GM12878 (cell line): ENCODE measurements around the gene RAMP2. TPM values are rescaled to one million over a fixed set of nuclear protein-coding genes. Genes with fewer than 3 reads are reported as not detected.

Experiments used
- CBX5 ChIP-seq: sonication (generic); IDR thresholded peaks from 2 replicates; pipeline ENCODE4 v1.6.1; 2016; ENCODE audit warnings: low read depth, moderate library complexity, mild to moderate bottlenecking, inconsistent platforms
- FOS ChIP-seq: IDR thresholded peaks from 3 replicates; pipeline ENCODE4 v1.6.1; 2011; ENCODE audit warnings: borderline replicate concordance; ENCODE audit not compliant: insufficient read length; ENCODE audit errors: extremely low read depth
- GATAD2B ChIP-seq: fragments of 450-650 bp; conservative IDR thresholded peaks from 2 replicates; pipeline ENCODE4 v1.6.1; 2017; ENCODE audit warnings: low read depth, mild to moderate bottlenecking, moderate library complexity
- IRF4 ChIP-seq: IDR thresholded peaks from 2 replicates; pipeline ENCODE4 v1.6.1; 2011; ENCODE audit warnings: low read depth, low read length
- JUNB ChIP-seq: IDR thresholded peaks from 2 replicates; pipeline ENCODE4 v1.6.1; 2016; ENCODE audit warnings: antibody characterized with exemption, mild to moderate bottlenecking
- KLF5 ChIP-seq: fragments of 450-650 bp; IDR thresholded peaks from 2 replicates; pipeline ENCODE4 v1.6.1; 2014; ENCODE audit warnings: mild to moderate bottlenecking; ENCODE audit not compliant: partially characterized antibody
- NFXL1 ChIP-seq: fragments of 450-650 bp; IDR thresholded peaks from 2 replicates; pipeline ENCODE4 v1.6.1; 2017; ENCODE audit warnings: antibody characterized with exemption, mild to moderate bottlenecking, borderline replicate concordance
- NFYA ChIP-seq: IDR thresholded peaks from 2 replicates; pipeline ENCODE4 v1.6.1; 2011; ENCODE audit warnings: low read depth, mild to moderate bottlenecking, low read length, improper control_type of control experiment, borderline replicate concordance
- NR2C1 ChIP-seq: fragments of 450-650 bp; IDR thresholded peaks from 2 replicates; pipeline ENCODE4 v1.6.1; 2017; ENCODE audit warnings: antibody characterized with exemption, mild to moderate bottlenecking, moderate library complexity
- NRF1 ChIP-seq: conservative IDR thresholded peaks from 2 replicates; pipeline ENCODE4 v1.6.1; 2011; ENCODE audit warnings: mild to moderate bottlenecking, low read depth, low read length, improper control_type of control experiment
- PAX8 ChIP-seq: fragments of 450-650 bp; IDR thresholded peaks from 2 replicates; pipeline ENCODE4 v1.6.1; 2017; ENCODE audit warnings: mild to moderate bottlenecking, moderate library complexity
- SIN3A ChIP-seq: IDR thresholded peaks from 2 replicates; pipeline ENCODE4 v1.6.1; 2012; ENCODE audit warnings: low read depth, low read length, improper control_type of control experiment
- SMAD5 ChIP-seq: IDR thresholded peaks from 2 replicates; pipeline ENCODE4 v1.6.1; 2016; ENCODE audit warnings: antibody characterized with exemption, low read depth
- SMARCA5 ChIP-seq: fragments of 450-650 bp; IDR thresholded peaks from 2 replicates; pipeline ENCODE4 v1.6.1; 2017; ENCODE audit warnings: mild to moderate bottlenecking
- SP1 ChIP-seq: IDR thresholded peaks from one replicate; pipeline ENCODE4 v1.6.1; 2011; ENCODE audit warnings: low read depth, low read length
- SPI1 ChIP-seq: IDR thresholded peaks from 2 replicates; pipeline ENCODE4 v1.6.1; 2011; ENCODE audit warnings: low read depth, mild to moderate bottlenecking, low read length, moderate library complexity, borderline replicate concordance; ENCODE audit not compliant: insufficient read depth
- SREBF2 ChIP-seq: IDR thresholded peaks from 2 replicates; pipeline ENCODE4 v1.6.1; 2012; ENCODE audit warnings: mild to moderate bottlenecking, low read length
- ZBED1 ChIP-seq: IDR thresholded peaks from 2 replicates; pipeline ENCODE4 v1.6.1; 2016; ENCODE audit warnings: borderline replicate concordance
- ZNF274 ChIP-seq: IDR thresholded peaks from one replicate; pipeline ENCODE4 v1.8.0; 2011; ENCODE audit not compliant: insufficient read length, insufficient read depth
- polyA plus RNA-seq, 11 experiments: library from polyadenylated mRNA; depleted of rRNA in 4 of 11; unstranded in 6 of 11; stranded (reverse) in 5 of 11; fragments of >200 nt; fragmentation: Nextera tagmentation in 4 of 11; fragmentation: Illumina TruSeq in 1 of 11; extraction: Ambion mirVana in 4 of 11; extraction: Trizol in 1 of 11; gene quantifications; 1 replicate in 1 of 11; 2 replicates in 10 of 11; pipeline versions ENCODE4 v1.2.1 to v1.2.3, GENCODE V29; 2011 to 2016; ENCODE audit warnings: inconsistent platforms in 2 of 11, missing spikeins in 2 of 11, low read depth in 1 of 11
- total RNA-seq, 4 experiments: library from RNA; depleted of rRNA in 3 of 4; stranded (reverse); fragments of >200 nt in 3 of 4; fragmentation: Illumina TruSeq in 1 of 4; extraction: Trizol in 1 of 4; gene quantifications; 2 replicates each; pipeline versions ENCODE4 v1.2.1 to v1.2.3, GENCODE V29; 2013 to 2021
- TF ChIP-seq, protein P1 (sequence below): fragments of 450-650 bp; IDR thresholded peaks from 2 replicates; pipeline ENCODE4 v1.6.1; 2016; ENCODE audit warnings: mild to moderate bottlenecking, moderate library complexity, borderline replicate concordance
- TF ChIP-seq, protein P2 (sequence below): fragments of 450-650 bp; IDR thresholded peaks from 2 replicates; pipeline ENCODE4 v1.6.1; 2018; ENCODE audit warnings: mild to moderate bottlenecking, low read depth, moderate library complexity; ENCODE audit not compliant: partially characterized antibody

The RAMP2 gene
- total and polyA plus RNA-seq, 10 of the 15 experiments (the other 5 are each of a cell fraction or from before 2014, with no cell fraction given) = 0.14 to 0.32 (median 0.21) TPM; not detected in 4

DNA sequence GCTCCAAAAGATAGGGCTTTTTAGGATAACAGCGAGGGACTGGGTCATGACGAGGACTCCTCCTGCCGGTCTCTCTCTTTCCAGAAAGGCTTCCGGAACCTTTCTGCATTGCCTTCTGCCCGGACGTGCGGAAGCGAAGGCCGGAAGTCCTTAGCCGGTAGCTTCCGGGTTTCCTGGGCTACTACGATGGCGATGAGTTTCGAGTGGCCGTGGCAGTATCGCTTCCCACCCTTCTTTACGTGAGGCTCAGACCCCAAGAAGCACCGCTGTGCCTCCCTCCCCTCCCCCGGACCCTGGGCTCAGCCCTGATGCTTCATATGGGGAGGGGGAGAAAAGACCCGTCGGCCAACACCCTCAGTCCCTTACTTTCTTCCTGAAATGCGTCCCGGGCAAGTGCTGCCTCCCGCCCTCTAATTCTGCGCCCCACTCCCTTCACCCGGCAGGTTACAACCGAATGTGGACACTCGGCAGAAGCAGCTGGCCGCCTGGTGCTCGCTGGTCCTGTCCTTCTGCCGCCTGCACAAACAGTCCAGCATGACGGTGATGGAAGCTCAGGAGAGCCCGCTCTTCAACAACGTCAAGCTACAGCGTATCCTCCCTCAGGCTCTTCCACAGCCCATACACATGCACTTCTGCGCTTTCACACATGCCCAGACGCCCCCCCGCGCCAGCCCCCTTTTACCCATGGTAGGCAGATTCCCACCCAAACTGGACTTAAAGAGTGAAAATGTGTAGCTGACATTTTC, 12.4 kb downstream of the RAMP2 start, which contains the start of gene VPS25 (continued):
- TF ChIP-seq, protein P1, sequence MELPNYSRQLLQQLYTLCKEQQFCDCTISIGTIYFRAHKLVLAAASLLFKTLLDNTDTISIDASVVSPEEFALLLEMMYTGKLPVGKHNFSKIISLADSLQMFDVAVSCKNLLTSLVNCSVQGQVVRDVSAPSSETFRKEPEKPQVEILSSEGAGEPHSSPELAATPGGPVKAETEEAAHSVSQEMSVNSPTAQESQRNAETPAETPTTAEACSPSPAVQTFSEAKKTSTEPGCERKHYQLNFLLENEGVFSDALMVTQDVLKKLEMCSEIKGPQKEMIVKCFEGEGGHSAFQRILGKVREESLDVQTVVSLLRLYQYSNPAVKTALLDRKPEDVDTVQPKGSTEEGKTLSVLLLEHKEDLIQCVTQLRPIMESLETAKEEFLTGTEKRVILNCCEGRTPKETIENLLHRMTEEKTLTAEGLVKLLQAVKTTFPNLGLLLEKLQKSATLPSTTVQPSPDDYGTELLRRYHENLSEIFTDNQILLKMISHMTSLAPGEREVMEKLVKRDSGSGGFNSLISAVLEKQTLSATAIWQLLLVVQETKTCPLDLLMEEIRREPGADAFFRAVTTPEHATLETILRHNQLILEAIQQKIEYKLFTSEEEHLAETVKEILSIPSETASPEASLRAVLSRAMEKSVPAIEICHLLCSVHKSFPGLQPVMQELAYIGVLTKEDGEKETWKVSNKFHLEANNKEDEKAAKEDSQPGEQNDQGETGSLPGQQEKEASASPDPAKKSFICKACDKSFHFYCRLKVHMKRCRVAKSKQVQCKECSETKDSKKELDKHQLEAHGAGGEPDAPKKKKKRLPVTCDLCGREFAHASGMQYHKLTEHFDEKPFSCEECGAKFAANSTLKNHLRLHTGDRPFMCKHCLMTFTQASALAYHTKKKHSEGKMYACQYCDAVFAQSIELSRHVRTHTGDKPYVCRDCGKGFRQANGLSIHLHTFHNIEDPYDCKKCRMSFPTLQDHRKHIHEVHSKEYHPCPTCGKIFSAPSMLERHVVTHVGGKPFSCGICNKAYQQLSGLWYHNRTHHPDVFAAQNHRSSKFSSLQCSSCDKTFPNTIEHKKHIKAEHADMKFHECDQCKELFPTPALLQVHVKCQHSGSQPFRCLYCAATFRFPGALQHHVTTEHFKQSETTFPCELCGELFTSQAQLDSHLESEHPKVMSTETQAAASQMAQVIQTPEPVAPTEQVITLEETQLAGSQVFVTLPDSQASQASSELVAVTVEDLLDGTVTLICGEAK = peak; percentile 99
- TF ChIP-seq NR2C1 (peak; percentile 85), IRF4 (peak; percentile 81), SREBF2 (no peak; the same call in 1 of the 2 replicates), SPI1 (peak; percentile 5; the same call in 1 of the 2 replicates), SP1 (peak; percentile 49), KLF5 (peak; percentile 76), SMARCA5 (peak; percentile 73; the same call in 1 of the 2 replicates), SMAD5 (peak; percentile 95), PAX8 (no peak), SIN3A (peak; percentile 69), CBX5 (0 out of 2 replicates have a peak, but pooled peaks have one; percentile 74), NFYA (no peak), FOS (no peak), ZBED1 (peak; percentile 62; the same call in 1 of the 2 replicates), NFXL1 (no peak), JUNB (no peak), GATAD2B (peak; percentile 65; the same call in 1 of the 2 replicates), ZNF274 (no peak), NRF1 (no peak)
- TF ChIP-seq, protein P2, sequence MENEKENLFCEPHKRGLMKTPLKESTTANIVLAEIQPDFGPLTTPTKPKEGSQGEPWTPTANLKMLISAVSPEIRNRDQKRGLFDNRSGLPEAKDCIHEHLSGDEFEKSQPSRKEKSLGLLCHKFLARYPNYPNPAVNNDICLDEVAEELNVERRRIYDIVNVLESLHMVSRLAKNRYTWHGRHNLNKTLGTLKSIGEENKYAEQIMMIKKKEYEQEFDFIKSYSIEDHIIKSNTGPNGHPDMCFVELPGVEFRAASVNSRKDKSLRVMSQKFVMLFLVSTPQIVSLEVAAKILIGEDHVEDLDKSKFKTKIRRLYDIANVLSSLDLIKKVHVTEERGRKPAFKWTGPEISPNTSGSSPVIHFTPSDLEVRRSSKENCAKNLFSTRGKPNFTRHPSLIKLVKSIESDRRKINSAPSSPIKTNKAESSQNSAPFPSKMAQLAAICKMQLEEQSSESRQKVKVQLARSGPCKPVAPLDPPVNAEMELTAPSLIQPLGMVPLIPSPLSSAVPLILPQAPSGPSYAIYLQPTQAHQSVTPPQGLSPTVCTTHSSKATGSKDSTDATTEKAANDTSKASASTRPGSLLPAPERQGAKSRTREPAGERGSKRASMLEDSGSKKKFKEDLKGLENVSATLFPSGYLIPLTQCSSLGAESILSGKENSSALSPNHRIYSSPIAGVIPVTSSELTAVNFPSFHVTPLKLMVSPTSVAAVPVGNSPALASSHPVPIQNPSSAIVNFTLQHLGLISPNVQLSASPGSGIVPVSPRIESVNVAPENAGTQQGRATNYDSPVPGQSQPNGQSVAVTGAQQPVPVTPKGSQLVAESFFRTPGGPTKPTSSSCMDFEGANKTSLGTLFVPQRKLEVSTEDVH = peak; percentile 95
